ENCODE measurements around the gene PLEKHG2.

The PLEKHG2 gene

DNA sequence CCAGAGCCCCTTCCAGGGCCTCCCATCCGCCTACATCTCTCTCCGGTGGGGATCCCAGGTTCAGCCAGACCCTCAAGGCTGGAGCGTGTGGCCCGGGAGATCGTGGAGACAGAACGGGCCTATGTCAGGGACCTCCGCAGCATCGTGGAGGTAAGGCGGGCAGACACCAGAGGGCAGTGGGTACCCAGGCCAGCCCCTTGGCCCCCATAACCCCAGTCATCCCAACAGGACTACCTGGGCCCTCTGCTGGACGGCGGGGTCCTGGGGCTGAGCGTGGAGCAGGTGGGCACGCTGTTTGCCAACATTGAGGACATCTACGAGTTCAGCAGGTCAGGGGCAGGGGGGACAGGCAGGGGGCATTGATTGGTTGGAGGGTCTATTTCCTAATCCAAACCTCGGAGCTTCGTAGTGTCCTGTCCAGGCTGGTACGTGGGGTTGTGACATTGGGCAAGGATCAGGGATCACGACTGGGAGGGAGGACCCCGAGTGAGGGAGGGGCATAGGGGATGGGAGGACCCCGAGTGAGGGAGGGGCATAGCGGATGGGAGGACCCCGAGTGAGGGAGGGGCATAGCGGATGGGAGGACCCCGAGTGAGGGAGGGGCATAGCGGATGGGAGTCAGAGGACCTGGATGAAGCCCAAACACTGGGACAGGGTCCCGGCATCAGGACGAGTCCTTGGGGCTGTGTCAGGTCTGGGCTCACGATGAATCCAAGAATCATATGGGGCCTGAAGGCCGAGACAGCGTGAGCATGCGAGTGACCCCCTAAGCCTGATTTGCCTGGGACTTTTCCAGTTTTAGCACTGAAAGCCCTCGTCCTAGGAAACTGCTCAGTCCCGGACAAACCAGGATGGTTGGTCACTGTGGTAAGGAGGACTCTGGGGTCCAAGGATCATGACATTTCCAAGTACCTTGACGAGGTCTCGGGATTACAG, 2.9 kb downstream of the PLEKHG2 start:
- DNase-seq: no peak

DNA sequence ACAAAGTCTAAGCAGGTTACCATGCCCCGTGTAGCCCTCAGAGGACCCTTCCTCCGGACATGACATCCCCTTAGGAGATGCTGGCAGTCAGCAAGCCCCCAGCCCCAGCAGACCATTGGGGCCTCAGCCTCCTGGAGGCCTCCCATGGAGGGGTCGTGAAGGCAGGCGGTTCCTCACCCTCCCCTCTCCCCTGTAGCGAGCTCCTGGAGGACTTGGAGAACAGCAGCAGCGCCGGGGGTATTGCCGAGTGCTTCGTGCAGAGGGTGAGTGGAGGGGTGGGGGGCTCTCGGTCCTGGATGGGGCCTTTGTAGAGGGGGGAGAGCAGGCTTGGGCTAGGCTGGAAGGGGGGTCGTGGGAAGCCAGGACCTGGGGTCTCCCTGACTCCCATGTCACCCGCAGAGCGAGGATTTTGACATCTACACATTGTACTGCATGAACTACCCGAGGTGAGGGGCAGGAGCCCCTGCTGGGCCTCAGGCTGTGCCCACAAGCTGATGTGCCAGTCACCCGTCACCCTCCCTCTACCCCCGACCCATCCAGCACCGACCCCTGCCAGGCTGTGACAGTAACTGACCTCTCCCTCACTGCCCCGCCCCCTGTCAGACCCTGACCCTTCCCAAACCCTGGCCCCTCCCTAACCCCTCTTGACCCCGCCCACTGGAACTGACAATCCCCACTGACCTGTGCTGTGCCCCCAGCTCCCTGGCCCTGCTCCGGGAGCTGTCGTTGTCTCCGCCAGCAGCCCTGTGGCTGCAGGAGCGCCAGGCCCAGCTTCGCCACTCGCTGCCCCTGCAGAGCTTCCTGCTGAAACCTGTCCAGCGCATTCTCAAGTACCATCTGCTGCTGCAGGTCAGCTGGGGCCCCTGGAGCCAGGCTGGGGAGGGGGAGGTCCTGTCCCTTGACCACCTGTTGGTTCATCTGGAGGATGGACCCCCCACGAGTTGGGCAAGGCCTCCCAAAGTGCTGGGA, 4.0 kb downstream of the PLEKHG2 start:
- no peak for DNase-seq

DNA sequence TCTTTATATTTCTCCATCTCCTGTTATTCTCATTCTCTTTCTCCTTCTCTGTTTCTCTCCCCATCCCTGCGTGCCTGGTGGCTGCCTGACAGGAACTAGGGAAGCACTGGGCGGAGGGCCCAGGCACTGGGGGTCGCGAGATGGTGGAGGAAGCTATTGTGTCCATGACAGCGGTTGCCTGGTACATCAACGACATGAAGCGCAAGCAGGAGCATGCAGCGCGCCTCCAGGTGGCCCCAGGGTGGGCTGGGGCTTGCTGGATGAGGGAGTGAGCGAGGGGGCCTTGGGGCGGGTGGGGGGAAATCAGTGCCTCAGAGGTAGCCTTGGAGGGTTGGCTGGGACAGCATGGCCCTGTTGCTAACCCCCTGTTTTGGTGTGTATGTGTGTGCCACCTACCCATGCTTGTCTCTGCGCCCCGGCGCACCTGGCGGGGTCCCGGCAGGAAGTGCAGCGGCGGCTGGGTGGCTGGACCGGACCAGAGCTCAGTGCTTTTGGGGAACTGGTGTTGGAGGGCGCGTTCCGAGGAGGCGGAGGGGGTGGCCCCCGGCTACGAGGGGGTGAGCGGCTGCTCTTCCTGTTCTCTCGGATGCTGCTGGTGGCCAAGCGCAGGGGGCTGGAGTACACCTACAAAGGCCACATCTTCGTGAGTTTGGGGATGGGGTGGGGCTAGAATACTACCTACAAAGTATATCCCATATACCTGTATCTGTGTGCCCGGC, 5.2 kb downstream of the PLEKHG2 start:
- DNase-seq: no peak

DNA sequence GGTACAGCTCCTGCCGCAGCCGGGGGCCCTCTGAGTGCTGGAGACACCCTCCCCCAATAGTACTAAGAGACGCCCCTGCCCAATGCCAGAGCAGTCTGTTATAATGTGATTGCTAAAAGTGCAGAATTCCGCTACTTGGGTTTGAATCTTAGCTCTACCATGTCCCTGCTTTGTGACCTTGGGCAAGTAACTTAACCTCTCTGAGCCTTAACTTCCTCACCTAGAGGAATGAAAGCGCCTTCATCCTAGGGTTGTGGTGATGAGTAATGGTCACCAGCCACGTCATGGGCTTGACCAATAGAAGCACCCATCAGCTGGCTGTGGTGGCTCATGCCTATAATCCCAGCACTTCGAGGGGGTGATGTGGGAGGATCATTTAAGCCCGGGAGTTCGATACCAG, 6.5 kb downstream of the PLEKHG2 start:
- DNase-seq: no peak

DNA sequence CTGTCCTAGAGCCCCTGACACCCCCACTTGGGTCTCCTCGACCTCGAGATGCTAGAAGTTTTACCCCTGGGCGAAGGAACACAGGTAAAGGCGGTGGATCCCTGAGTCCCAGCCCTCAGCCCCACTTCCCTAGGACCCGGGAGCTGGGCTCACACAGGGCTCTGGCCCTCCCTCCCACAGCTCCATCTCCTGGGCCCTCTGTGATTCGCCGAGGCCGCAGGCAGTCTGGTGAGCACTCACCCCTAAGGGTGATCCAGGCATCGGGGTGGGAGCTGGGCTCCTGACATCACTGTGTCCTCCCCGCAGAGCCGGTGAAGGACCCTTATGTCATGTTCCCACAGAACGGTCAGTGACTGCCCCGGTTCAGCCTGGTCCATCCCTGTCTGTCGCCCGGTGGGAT, 8.3 kb downstream of the PLEKHG2 start:
- no peak for DNase-seq

DNA sequence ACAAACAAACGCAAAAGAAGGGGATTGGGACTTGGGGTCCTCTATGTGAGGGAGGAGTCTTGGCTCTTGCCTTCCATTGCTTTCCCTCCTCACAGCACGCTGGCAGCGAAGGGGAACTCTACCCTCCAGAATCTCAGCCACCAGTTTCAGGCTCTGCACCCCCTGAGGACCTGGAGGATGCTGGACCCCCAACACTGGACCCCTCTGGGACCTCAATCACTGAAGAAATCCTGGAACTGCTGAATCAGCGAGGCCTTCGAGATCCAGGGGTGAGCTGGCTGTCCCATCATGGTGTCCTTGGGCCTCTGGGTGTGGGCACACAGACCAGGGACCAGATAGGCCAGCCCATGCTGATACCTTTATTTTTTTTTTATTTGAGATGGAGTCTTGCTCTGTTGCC, 9.6 kb downstream of the PLEKHG2 start:
- no peak for DNase-seq

DNA sequence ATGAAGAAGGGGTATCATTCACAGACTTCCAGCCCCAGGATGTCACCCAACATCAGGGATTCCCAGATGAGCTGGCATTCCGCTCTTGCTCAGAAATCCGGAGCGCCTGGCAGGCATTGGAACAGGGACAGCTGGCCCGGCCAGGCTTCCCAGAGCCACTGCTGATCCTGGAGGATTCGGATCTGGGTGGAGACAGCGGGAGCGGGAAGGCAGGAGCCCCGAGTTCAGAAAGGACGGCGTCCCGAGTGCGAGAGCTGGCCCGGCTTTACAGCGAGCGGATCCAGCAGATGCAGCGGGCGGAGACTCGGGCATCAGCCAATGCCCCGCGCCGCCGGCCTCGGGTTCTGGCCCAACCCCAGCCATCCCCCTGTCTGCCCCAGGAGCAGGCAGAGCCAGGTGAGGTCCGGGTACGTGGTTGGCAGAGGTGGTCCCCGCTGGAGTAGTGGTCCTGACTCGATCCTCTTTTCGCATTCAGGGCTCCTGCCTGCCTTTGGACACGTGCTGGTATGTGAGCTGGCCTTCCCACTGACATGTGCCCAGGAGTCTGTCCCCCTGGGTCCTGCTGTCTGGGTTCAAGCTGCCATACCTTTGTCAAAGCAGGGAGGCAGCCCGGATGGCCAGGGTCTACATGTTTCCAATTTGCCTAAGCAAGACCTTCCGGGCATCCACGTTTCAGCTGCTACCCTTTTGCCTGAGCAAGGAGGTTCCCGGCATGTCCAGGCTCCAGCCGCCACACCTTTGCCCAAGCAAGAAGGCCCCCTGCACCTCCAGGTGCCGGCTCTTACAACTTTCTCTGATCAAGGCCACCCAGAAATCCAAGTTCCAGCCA, 11.0 kb downstream of the PLEKHG2 start:
- no peak for DNase-seq

DNA sequence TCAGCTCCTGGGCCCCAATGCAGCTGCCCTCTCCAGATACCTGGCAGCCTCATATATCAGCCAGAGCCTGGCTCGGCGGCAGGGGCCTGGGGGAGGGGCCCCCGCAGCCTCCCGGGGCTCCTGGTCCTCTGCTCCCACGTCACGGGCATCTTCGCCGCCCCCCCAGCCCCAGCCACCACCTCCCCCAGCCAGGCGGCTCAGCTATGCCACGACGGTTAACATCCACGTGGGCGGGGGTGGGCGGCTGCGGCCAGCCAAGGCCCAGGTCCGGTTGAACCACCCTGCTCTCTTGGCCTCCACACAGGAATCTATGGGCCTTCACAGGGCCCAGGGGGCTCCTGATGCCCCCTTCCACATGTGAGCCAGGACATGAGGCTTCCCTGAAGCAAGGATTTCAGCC, 12.5 kb downstream of the PLEKHG2 start:
- DNase-seq: no peak

DNA sequence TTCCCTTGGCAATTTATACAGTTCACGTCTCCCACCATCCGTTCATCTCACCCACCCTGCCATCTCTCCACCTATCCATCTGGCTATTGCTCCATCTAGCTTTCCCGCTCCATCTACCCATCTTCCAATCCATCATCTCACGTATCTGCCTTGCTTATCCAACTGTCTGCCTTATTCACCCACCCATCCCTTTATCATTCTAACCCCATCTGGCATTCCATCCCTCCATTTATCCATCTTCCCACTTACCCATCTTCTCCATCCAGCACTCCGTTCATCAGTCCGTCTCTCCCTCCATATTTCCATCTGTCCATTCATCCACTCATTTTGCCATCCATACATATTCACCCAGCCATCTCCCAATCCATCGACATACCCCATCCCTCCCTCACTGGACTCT, 13.3 kb downstream of the PLEKHG2 start:
- DNase-seq: no peak

DNA sequence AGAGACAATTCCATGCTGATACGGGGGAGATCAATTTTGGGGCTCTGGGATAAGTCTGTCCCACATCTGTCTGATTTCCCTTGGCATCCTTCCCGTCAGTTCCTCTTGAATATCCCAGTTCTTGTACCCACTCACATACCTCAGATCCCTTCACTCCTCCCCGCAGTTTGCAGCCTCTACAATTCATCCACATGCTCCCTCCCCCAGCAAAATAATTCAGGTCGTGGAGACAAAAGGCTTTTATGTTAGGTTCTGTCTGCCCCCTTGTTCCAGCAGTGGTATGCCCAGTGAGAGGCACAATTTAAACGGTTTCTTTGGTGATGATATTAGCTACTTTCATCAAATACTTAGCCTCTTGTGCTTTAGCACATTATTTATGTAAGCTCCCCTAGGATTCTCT, 13.7 kb downstream of the PLEKHG2 start:
- DNase-seq: no peak

DNA sequence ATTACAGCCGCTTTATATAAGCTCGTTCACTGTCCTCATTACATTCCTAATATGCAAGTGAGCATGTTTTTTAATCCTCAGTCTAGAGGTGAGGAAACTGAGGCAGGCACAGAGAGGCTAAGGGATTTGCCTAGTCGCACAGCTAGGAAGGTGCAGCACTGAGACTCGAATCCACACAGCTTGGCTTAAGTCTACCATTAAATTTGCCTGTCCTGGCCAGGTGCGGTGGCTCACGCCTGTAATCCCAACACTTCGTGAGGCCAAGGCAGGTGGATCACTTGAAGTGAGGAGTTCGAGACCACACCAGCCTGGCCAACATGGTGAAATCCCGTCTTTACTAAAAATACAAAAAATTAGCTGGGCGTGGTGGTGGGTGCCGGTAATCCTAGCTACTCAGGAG, 15.2 kb downstream of the PLEKHG2 start:
- DNase-seq: no peak

DNA sequence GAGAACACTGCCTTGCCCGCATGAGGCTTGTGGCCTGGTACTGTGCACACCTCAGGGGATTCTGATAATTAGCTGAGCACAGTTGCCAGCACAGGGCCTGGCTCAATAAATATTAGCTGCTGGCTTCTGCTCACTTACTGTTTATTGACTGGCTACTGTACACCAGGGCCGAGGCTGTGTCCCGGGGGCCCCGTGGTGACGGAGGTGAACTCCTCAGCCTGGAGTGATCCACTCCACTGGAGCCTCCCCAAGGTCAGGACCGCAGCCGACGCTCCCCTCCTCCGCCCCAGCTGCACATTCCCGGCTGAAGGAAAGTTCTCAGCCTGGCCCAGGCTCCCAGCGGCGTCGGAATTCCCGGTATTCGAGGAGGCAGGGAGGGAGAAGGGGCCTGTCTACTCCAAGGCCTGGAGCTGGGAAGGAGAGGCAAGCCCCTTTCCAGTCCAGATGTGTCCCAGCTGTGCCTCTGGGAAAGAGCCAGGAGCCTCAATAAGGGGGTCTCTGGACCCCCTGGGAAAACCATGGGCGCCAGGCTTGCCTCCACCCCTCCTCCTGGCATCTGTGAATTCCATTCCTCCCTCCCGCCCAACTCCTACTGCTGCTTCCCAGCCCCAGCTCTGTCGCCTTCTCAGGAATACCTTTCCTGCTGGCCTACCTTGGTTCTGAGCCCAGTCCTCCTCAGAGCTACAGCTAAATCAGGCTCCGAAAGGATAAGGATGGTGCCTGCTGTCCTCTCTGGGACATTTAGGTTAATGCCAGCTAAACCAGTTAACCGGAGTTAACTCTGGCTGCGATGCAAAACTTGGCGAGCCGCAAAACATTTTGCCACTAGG, 16.0 kb downstream of the PLEKHG2 start:
- no peak for DNase-seq

DNA sequence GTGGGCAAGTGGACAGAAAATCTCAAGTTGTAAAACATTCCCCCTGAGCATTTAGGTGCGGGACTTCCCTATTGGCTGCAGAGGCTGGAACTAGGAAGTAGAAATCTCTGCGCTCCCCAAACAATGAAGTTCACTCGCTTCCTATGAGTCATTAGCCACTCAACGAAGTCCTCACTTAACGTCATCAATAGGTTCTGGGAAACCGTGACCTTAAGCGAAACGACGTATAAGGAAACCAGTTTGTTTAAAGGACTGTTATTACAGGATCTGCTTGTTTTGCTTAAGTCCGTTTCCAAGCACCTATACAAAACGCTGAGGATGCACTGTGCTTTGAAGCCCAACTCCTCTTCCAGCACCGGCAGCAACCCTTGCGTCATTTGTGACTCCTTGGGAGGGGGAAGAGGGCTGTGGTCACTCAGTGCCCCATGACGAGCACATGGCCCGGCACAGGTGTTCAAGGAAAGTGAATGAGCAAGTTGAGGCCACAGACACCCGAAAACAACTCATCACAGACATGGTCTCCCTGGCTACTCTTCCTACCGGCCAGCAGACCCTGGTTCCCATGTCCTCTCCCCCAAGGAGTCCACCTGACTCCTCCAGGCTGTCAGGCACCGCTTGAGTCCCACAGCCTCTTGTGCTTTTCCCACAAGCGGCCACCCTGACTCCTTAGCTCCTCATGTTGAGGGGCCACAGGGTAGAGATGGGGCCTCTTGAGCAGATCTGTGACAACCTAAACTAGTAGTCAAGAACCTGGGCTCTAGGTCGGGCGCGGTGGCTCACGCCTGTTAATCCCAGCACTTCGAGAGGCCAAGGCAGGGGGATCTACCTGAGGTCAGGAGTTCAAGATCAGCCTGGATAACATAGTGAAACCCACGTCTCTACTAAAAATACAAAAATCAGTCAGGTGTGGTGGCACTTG, 18.5 kb downstream of the PLEKHG2 start:
- peak in 2 of 56 donors; percentile 6 to 13 for DNase-seq

DNA sequence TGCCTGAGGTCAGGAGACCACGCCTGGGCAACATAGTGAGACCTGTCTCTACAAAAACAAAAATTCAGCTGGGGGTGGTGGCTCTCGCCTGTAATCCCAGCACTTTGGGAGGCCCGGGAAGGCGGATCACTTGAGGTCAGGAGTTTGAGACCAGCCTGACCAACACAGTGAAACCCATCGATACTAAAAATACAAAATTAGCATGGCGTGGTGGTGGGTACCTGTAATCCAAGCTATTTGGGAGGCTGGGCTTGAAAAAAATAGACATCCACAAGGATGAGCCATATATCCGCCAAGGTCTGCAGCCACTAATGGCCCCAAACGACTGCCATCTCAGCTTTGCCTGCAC, 20.2 kb downstream of the PLEKHG2 start:
- DNase-seq: no peak

DNA sequence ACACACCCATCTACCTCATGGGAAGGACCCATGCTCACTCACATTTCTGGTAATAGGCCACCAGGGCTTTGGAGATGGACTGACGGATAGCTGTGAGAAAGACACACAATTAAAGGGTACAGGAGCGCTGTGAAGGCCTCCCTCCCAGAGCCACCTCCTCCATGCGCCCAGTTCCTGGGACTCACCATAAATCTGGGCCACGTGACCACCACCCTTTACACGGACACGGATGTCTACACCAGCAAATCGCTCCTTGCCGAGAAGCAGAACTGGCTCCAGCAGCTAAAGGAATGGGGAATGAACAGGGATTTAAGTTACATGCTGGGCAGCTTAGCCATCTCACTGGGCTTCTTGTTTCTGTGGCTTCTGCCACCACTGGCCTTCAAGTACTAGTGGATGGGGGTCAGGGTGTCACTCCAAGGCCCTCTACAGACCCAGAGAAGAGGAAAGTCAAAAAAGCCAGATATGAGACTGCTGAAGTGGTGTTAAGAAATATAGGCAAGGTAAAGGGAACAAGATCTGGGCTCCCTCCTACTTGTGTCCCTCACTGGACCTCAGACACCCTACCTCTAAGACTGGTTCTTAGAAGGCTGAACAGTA, 21.1 kb downstream of the PLEKHG2 start:
- DNase-seq: no peak

DNA sequence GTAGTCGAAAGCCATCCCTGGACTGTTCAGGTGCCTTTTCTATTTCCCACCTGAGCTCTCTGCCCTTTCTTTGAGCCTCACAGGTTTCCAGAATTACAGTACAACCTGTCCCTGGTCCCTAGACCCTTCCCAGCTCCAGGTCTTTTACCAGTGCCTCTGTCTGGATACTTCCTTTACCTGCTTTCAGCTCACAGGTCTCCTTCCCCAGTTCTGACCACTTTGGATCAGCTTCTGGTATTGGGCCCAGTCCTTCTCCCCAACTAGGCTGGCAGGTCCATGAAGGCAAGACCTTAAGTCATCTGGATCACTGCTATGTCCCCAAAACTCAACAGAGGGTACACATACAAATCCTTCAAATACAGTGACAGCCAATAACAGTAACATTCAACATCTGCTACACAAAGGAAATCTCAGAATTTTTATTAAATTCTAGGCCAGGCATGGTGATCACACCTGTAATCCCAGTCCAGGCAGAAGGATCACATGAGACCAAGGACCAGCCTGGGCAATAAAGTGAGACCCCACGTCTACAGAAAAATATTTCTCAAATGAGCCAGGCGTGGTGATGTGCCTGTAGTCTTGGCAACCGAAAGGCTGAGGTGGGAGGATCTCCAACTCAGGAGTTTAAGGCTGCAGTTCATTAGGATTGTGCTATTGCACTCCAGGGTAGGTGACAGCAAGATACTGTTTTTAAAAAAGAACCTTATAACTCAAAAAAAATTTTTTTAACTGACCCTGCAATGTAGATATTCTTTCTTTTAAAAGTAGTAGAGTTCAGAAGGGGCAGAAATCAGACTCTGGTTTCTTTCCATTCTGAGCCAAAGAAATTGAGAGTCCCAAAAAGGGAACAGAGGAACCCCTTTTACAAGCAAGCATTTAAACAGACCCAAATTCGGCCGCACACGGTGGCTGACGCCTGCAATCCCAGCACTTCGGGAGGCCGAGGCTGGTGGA, 21.9 kb downstream of the PLEKHG2 start:
- DNase-seq: no peak
